GM23338 (cell line): ENCODE measurements around the gene TNNT3. TPM values are rescaled to one million over a fixed set of nuclear protein-coding genes. Genes with fewer than 3 reads are reported as not detected.

Experiments
- ATAC-seq: fragments of 200-7000 bp; cut with Tn5 transposase; 3 replicates; pipeline ENCODE4 v1.9.1; 2020
- DNase-seq: peaks from one replicate; pipeline ENCODE4 v3.0.0-alpha.2; 2015; ENCODE audit warnings: low spot score
- H2AFZ ChIP-seq: fragments of 200-600 bp; sonication (generic); 2 replicates; pipeline ENCODE4 v1.8.0; 2016; ENCODE audit warnings: antibody characterized with exemption, mild to moderate bottlenecking, moderate library complexity
- H3F3A ChIP-seq: fragments of 200-600 bp; sonication (generic); replicated peaks from 2 replicates; pipeline ENCODE4 v1.8.0; 2017; ENCODE audit warnings: antibody characterized with exemption, mixed run types, low read depth
- H3K27ac ChIP-seq: fragments of 200-600 bp; sonication (generic); 2 replicates; pipeline ENCODE4 v1.6.1; 2016; ENCODE audit warnings: low read depth
- H3K27me3 ChIP-seq: fragments of 200-600 bp; sonication (generic); 2 replicates; pipeline ENCODE4 v1.8.0; 2016; ENCODE audit warnings: mild to moderate bottlenecking, mixed run types, moderate library complexity; ENCODE audit not compliant: insufficient read depth
- H3K36me3 ChIP-seq: fragments of 200-600 bp; sonication (generic); 2 replicates; pipeline ENCODE4 v1.8.0; 2016; ENCODE audit warnings: mild to moderate bottlenecking; ENCODE audit not compliant: insufficient read depth
- H3K4me1 ChIP-seq: fragments of 200-600 bp; sonication (generic); 2 replicates; pipeline ENCODE4 v1.8.0; 2016; ENCODE audit warnings: mild to moderate bottlenecking, moderate library complexity; ENCODE audit not compliant: insufficient read depth
- H3K4me2 ChIP-seq: fragments of 200-600 bp; sonication (generic); 2 replicates; pipeline ENCODE4 v1.7.1; 2017; ENCODE audit warnings: mixed run types
- H3K4me3 ChIP-seq: fragments of 200-600 bp; sonication (generic); 2 replicates; pipeline ENCODE4 v1.6.1; 2016; ENCODE audit warnings: mixed run types
- H3K79me2 ChIP-seq: fragments of 200-600 bp; sonication (generic); replicated peaks from 2 replicates; pipeline ENCODE4 v1.8.0; 2017; ENCODE audit warnings: mild to moderate bottlenecking; ENCODE audit not compliant: insufficient read depth
- H3K9me2 ChIP-seq: fragments of 200-600 bp; sonication (generic); 2 replicates; pipeline ENCODE4 v1.8.0; 2017; ENCODE audit not compliant: insufficient read depth
- H4K20me1 ChIP-seq: fragments of 200-600 bp; sonication (generic); replicated peaks from 2 replicates; pipeline ENCODE4 v1.8.0; 2017; ENCODE audit warnings: mild to moderate bottlenecking; ENCODE audit not compliant: insufficient read depth
- H3K27ac Mint-ChIP-seq: 2 replicates; pipeline ENCODE4 v1.8.0; 2020; ENCODE audit warnings: inconsistent platforms, mild to moderate bottlenecking, moderate library complexity, mixed read lengths
- H3K27me3 Mint-ChIP-seq: 3 replicates; pipeline ENCODE4 v1.8.0; 2022; ENCODE audit warnings: low read depth, mild to moderate bottlenecking, moderate library complexity, mixed read lengths, inconsistent platforms; ENCODE audit not compliant: insufficient read depth, poor library complexity
- H3K36me3 Mint-ChIP-seq: 3 replicates; pipeline ENCODE4 v1.8.0; 2021; ENCODE audit warnings: low read depth, mild to moderate bottlenecking, inconsistent platforms, moderate library complexity, mixed read lengths
- H3K4me1 Mint-ChIP-seq: 3 replicates; pipeline ENCODE4 v1.8.0; 2020; ENCODE audit warnings: mild to moderate bottlenecking, inconsistent platforms, mixed read lengths
- H3K4me3 Mint-ChIP-seq: 3 replicates; pipeline ENCODE4 v1.8.0; 2021; ENCODE audit warnings: moderate library complexity, mild to moderate bottlenecking, inconsistent platforms, mixed read lengths
- H3K9me3 Mint-ChIP-seq: 3 replicates; pipeline ENCODE4 v1.8.0; 2020; ENCODE audit warnings: moderate library complexity, mild to moderate bottlenecking, inconsistent platforms, mixed read lengths
- CREB1 ChIP-seq: fragments of 250-450 bp; sonication (Bioruptor Pico); IDR thresholded peaks from 2 replicates; pipeline ENCODE4 v1.5.0; 2020; ENCODE audit warnings: low read depth, mild to moderate bottlenecking, moderate library complexity
- EZH2 ChIP-seq: fragments of 200-600 bp; sonication (generic); IDR thresholded peaks from one replicate; pipeline ENCODE4 v1.8.0; 2017; ENCODE audit warnings: antibody characterized with exemption, mild to moderate bottlenecking, low read depth; ENCODE audit not compliant: unreplicated experiment
- JUNB ChIP-seq: IDR thresholded peaks from one replicate; pipeline ENCODE4 v1.6.1; 2016; ENCODE audit warnings: antibody characterized with exemption; ENCODE audit not compliant: unreplicated experiment
- NANOG ChIP-seq: IDR thresholded peaks from 2 replicates; pipeline ENCODE4 v1.6.1; 2016; ENCODE audit warnings: antibody characterized with exemption, borderline replicate concordance
- POLR2AphosphoS5 ChIP-seq: IDR thresholded peaks from 2 replicates; pipeline ENCODE4 v1.6.1; 2016; ENCODE audit warnings: antibody characterized with exemption, low read depth
- ZNF114 ChIP-seq: fragments of 250-450 bp; sonication (Bioruptor Pico); IDR thresholded peaks from 2 replicates; pipeline ENCODE4 v1.5.0; 2020; ENCODE audit warnings: mild to moderate bottlenecking, moderate library complexity
- ZNF331 ChIP-seq: fragments of 250-450 bp; sonication (Bioruptor Pico); IDR thresholded peaks from 2 replicates; pipeline ENCODE4 v1.5.0; 2020; ENCODE audit warnings: low read depth, mild to moderate bottlenecking, moderate library complexity
- polyA plus RNA-seq: library from polyadenylated mRNA; unstranded; fragments of >200 nt; fragmentation: Nextera tagmentation; extraction: Ambion mirVana; gene quantifications from 2 replicates; pipeline ENCODE4 v1.2.1, GENCODE V29; 2016
- total RNA-seq: library from RNA; depleted of rRNA; stranded (reverse); fragments of >200 nt; shearing (Covaris generic); gene quantifications from 2 replicates; pipeline ENCODE4 v1.2.3, GENCODE V29; 2014
- TF ChIP-seq, protein P1 (sequence below): fragments of 250-450 bp; sonication (Bioruptor Pico); IDR thresholded peaks from 2 replicates; pipeline ENCODE4 v1.5.0; 2020; ENCODE audit warnings: mild to moderate bottlenecking, moderate library complexity
- TF ChIP-seq, protein P2 (sequence below): IDR thresholded peaks from one replicate; pipeline ENCODE4 v1.6.1; 2018; ENCODE audit warnings: antibody characterized with exemption; ENCODE audit not compliant: unreplicated experiment
- TF ChIP-seq, protein P3 (sequence below): IDR thresholded peaks from 2 replicates; pipeline ENCODE4 v1.6.1; 2016; ENCODE audit warnings: antibody characterized with exemption
- TF ChIP-seq, protein P4 (sequence below), 2 experiments: fragments of 200-600 bp in 1 of 2; sonication (generic) in 1 of 2; conservative IDR thresholded peaks; 2 replicates each; pipeline versions ENCODE4 v1.5.1 to v1.6.1; 2016 to 2017; ENCODE audit warnings: antibody characterized with exemption in 2 of 2, low read depth in 2 of 2, mild to moderate bottlenecking in 2 of 2, moderate library complexity in 1 of 2

The TNNT3 gene
- total and polyA plus RNA-seq, 2 experiments from 2014 or later = not detected

DNA sequence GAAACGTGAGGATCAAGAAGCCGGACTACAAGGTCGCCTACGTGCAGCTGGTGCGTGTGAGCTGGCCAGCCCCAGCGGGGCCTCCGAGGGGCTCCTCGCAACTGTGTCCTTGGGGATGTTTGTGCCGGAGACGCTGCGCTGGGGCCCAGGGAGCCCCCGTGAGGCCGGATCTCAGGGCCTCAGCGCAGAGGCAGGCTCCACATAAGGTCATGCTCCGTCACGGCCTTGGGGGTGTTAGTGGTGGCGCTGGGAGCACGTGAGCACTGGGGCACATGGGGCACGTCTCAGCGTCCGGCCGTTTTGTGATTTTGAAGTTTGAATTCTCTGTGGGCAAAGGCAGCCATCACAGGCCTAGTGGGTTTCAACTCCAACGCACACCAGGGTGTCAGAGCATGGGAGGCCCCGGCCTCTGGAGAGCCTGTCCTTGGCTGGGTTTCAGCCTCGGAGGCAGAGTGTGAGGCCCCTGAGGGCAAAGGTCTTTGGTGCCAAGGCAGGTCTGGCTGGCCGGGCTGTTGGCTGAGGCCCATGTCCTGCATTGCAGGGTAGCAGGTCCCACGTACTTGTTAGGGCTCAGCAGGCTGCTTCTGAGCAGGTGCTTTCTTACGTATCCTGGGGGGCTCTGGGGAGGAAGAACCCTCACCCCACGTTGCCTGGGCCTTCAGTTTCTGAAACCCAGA is 33.4 kb downstream of the TNNT3 start:
- Mint-ChIP-seq H3K4me3 (no peak overlapping the region), H3K27ac (no peak overlapping the region), H3K4me1 (no peaks in the 10 kb centered on the region), H3K9me3 (no peaks in the 10 kb centered on the region), H3K36me3 (no peaks in the 10 kb centered on the region), H3K27me3 (no peaks in the 10 kb centered on the region)
- no peak for TF ChIP-seq ZNF114 (CRISPR knock-in tag)
- no peak for TF ChIP-seq JUNB
- TF ChIP-seq, protein P1, sequence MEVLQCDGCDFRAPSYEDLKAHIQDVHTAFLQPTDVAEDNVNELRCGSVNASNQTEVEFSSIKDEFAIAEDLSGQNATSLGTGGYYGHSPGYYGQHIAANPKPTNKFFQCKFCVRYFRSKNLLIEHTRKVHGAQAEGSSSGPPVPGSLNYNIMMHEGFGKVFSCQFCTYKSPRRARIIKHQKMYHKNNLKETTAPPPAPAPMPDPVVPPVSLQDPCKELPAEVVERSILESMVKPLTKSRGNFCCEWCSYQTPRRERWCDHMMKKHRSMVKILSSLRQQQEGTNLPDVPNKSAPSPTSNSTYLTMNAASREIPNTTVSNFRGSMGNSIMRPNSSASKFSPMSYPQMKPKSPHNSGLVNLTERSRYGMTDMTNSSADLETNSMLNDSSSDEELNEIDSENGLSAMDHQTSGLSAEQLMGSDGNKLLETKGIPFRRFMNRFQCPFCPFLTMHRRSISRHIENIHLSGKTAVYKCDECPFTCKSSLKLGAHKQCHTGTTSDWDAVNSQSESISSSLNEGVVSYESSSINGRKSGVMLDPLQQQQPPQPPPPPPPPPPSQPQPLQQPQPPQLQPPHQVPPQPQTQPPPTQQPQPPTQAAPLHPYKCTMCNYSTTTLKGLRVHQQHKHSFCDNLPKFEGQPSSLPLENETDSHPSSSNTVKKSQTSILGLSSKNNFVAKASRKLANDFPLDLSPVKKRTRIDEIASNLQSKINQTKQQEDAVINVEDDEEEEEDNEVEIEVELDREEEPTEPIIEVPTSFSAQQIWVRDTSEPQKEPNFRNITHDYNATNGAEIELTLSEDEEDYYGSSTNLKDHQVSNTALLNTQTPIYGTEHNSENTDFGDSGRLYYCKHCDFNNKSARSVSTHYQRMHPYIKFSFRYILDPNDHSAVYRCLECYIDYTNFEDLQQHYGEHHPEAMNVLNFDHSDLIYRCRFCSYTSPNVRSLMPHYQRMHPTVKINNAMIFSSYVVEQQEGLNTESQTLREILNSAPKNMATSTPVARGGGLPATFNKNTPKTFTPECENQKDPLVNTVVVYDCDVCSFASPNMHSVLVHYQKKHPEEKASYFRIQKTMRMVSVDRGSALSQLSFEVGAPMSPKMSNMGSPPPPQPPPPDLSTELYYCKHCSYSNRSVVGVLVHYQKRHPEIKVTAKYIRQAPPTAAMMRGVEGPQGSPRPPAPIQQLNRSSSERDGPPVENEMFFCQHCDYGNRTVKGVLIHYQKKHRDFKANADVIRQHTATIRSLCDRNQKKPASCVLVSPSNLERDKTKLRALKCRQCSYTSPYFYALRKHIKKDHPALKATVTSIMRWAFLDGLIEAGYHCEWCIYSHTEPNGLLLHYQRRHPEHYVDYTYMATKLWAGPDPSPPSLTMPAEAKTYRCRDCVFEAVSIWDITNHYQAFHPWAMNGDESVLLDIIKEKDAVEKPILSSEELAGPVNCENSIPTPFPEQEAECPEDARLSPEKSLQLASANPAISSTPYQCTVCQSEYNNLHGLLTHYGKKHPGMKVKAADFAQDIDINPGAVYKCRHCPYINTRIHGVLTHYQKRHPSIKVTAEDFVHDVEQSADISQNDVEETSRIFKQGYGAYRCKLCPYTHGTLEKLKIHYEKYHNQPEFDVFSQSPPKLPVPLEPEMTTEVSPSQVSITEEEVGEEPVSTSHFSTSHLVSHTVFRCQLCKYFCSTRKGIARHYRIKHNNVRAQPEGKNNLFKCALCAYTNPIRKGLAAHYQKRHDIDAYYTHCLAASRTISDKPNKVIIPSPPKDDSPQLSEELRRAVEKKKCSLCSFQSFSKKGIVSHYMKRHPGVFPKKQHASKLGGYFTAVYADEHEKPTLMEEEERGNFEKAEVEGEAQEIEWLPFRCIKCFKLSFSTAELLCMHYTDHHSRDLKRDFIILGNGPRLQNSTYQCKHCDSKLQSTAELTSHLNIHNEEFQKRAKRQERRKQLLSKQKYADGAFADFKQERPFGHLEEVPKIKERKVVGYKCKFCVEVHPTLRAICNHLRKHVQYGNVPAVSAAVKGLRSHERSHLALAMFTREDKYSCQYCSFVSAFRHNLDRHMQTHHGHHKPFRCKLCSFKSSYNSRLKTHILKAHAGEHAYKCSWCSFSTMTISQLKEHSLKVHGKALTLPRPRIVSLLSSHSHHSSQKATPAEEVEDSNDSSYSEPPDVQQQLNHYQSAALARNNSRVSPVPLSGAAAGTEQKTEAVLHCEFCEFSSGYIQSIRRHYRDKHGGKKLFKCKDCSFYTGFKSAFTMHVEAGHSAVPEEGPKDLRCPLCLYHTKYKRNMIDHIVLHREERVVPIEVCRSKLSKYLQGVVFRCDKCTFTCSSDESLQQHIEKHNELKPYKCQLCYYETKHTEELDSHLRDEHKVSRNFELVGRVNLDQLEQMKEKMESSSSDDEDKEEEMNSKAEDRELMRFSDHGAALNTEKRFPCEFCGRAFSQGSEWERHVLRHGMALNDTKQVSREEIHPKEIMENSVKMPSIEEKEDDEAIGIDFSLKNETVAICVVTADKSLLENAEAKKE (CRISPR knock-in tag) = no peak
- TF ChIP-seq, protein P2, sequence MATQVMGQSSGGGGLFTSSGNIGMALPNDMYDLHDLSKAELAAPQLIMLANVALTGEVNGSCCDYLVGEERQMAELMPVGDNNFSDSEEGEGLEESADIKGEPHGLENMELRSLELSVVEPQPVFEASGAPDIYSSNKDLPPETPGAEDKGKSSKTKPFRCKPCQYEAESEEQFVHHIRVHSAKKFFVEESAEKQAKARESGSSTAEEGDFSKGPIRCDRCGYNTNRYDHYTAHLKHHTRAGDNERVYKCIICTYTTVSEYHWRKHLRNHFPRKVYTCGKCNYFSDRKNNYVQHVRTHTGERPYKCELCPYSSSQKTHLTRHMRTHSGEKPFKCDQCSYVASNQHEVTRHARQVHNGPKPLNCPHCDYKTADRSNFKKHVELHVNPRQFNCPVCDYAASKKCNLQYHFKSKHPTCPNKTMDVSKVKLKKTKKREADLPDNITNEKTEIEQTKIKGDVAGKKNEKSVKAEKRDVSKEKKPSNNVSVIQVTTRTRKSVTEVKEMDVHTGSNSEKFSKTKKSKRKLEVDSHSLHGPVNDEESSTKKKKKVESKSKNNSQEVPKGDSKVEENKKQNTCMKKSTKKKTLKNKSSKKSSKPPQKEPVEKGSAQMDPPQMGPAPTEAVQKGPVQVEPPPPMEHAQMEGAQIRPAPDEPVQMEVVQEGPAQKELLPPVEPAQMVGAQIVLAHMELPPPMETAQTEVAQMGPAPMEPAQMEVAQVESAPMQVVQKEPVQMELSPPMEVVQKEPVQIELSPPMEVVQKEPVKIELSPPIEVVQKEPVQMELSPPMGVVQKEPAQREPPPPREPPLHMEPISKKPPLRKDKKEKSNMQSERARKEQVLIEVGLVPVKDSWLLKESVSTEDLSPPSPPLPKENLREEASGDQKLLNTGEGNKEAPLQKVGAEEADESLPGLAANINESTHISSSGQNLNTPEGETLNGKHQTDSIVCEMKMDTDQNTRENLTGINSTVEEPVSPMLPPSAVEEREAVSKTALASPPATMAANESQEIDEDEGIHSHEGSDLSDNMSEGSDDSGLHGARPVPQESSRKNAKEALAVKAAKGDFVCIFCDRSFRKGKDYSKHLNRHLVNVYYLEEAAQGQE = no peak
- TF ChIP-seq NANOG = no peak
- no peak for TF ChIP-seq POLR2AphosphoS5
- TF ChIP-seq, protein P3, sequence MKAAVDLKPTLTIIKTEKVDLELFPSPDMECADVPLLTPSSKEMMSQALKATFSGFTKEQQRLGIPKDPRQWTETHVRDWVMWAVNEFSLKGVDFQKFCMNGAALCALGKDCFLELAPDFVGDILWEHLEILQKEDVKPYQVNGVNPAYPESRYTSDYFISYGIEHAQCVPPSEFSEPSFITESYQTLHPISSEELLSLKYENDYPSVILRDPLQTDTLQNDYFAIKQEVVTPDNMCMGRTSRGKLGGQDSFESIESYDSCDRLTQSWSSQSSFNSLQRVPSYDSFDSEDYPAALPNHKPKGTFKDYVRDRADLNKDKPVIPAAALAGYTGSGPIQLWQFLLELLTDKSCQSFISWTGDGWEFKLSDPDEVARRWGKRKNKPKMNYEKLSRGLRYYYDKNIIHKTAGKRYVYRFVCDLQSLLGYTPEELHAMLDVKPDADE = no peak
- no peak for TF ChIP-seq CREB1 (CRISPR knock-in tag)
- no peak for TF ChIP-seq ZNF331 (CRISPR knock-in tag)
- TF ChIP-seq, protein P4, sequence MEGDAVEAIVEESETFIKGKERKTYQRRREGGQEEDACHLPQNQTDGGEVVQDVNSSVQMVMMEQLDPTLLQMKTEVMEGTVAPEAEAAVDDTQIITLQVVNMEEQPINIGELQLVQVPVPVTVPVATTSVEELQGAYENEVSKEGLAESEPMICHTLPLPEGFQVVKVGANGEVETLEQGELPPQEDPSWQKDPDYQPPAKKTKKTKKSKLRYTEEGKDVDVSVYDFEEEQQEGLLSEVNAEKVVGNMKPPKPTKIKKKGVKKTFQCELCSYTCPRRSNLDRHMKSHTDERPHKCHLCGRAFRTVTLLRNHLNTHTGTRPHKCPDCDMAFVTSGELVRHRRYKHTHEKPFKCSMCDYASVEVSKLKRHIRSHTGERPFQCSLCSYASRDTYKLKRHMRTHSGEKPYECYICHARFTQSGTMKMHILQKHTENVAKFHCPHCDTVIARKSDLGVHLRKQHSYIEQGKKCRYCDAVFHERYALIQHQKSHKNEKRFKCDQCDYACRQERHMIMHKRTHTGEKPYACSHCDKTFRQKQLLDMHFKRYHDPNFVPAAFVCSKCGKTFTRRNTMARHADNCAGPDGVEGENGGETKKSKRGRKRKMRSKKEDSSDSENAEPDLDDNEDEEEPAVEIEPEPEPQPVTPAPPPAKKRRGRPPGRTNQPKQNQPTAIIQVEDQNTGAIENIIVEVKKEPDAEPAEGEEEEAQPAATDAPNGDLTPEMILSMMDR (conservative IDR thresholded peaks at IDR 0.05; ENCODE audit: low read depth in 2 of 2) = no peak
- TF ChIP-seq EZH2 = no peak
- no peaks in the 10 kb centered on the region for H3F3A ChIP-seq
- H3K36me3 ChIP-seq = no peaks in the 10 kb centered on the region
- ATAC-seq = no peak
- H3K4me3 ChIP-seq = no peak overlapping the region
- H3K27me3 ChIP-seq = no peaks in the 10 kb centered on the region
- H3K4me2 ChIP-seq = no peak overlapping the region
- no peaks in the 10 kb centered on the region for H3K79me2 ChIP-seq
- no peaks in the 10 kb centered on the region for H3K9me2 ChIP-seq
- no peak overlapping the region for H3K27ac ChIP-seq
- H2AFZ ChIP-seq = no peak overlapping the region
- no peaks in the 10 kb centered on the region for H3K4me1 ChIP-seq
- no peak for DNase-seq
- H4K20me1 ChIP-seq = no peaks in the 10 kb centered on the region
